Activated CD4-positive, alpha-beta memory T cell treated with anti-CD3 and anti-CD28 coated beads, Interleukin-2, amount 10 ng/mL, durations not matched to agents 7 days and 5 days (primary cell): ENCODE data around the gene LSM3. TPM values are rescaled to one million over a fixed set of nuclear protein-coding genes. Genes with fewer than 3 reads are reported as not detected.

Experiments used
- CTCF ChIA-PET: fragments of 350-600 bp; sonication (Branson Sonifier 250); formaldehyde crosslinking; loops from one replicate; lab custom pipeline; 2021; ENCODE audit warnings: antibody characterized with exemption, inconsistent platforms; lab: Charles Lee
- POLR2A ChIA-PET: fragments of 350-600 bp; sonication (Branson Sonifier 250); formaldehyde crosslinking; loops from one replicate; lab custom pipeline; 2021; ENCODE audit warnings: antibody characterized with exemption; lab: Charles Lee
- DNase-seq: peaks from one replicate; pipeline ENCODE4 v3.0.0-alpha.2; 2020
- H3K27ac Mint-ChIP-seq: one replicate; pipeline ENCODE4 v1.8.0; 2021; ENCODE audit warnings: mild to moderate bottlenecking, mixed read lengths
- H3K27me3 Mint-ChIP-seq: one replicate; pipeline ENCODE4 v1.8.0; 2021; ENCODE audit warnings: mixed read lengths
- H3K36me3 Mint-ChIP-seq: one replicate; pipeline ENCODE4 v1.8.0; 2021; ENCODE audit warnings: low read depth, mixed read lengths
- H3K4me1 Mint-ChIP-seq: one replicate; pipeline ENCODE4 v1.8.0; 2021; ENCODE audit warnings: mixed read lengths
- H3K4me3 Mint-ChIP-seq: one replicate; pipeline ENCODE4 v1.8.0; 2021; ENCODE audit warnings: mild to moderate bottlenecking, mixed read lengths
- H3K9me3 Mint-ChIP-seq: one replicate; pipeline ENCODE4 v1.8.0; 2021; ENCODE audit warnings: mixed read lengths
- total RNA-seq, 2 experiments: library from RNA; stranded (reverse); gene quantifications; one replicate each; pipeline ENCODE4 v1.2.3, GENCODE V29; 2021

LSM3 gene
- total RNA-seq, 2 experiments from 2014 or later = 14.2 to 14.3 TPM

- POLR2A ChIA-PET = no interaction called here
- H3K27me3 Mint-ChIP-seq = peaks cover 18% of the 10 kb centered on the region
Observed at GRCh38 chr3:14243782-14244181, 65.2 kb downstream of the LSM3 start.

DNA sequence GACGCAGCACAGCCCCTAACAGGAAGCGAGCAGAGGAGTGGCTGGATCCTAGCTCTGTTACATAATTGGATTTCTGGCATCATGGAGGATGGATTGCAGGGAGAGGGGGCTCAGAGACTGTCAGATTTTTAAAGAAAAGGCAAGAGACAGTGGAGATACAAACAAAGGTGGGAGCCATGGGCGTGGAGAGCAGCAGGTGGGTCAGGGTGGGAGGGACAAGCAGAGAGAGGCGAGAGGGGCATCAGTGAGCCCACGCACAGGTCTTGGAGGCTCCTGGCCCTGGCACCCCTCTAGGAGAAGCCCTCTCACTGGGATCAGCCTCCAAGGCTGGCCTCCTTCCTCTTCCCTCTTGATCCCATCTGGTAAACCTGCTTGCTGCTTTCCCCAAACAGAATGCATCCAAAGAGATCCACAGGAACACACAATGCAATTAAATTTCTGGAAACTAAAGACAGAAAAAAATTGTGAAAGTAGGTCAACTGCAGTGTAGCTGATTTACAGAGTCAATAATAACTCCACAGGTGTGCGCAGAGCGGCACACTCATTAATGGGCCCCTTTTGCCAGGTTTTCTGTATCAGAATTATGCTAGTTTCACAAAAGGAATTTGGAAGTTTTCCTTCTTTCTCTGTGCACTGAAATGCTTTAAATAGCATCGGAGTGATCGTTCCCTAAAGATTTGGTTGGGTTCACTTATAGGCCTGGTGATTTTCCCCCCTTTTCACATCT, 66.1 kb downstream of the LSM3 start:
- CTCF ChIA-PET = interaction anchor here (1.6 kb wide), 1 partner anchor 41 kb away, joined by 3 read pairs; no protein-coding TSS in a partner anchor
- POLR2A ChIA-PET = no interaction called here
- Mint-ChIP-seq H3K36me3 (no peaks in the 10 kb centered on the region), H3K27me3 (peaks cover 11% of the 10 kb centered on the region), H3K27ac (no peak overlapping the region), H3K9me3 (no peaks in the 10 kb centered on the region), H3K4me1 (no peaks in the 10 kb centered on the region), H3K4me3 (no peak overlapping the region)
- DNase-seq = no peak

More at GRCh38 chr3:14243782-14244181, 65.2 kb downstream of the LSM3 start:
- CTCF ChIA-PET = interaction anchor here (1.6 kb wide), 1 partner anchor 40 kb away, joined by 3 read pairs; no protein-coding TSS in a partner anchor
- Mint-ChIP-seq H3K27ac (no peak overlapping the region), H3K36me3 (no peaks in the 10 kb centered on the region), H3K9me3 (no peaks in the 10 kb centered on the region), H3K4me1 (no peaks in the 10 kb centered on the region), H3K4me3 (no peak overlapping the region)
- no peak for DNase-seq

DNA sequence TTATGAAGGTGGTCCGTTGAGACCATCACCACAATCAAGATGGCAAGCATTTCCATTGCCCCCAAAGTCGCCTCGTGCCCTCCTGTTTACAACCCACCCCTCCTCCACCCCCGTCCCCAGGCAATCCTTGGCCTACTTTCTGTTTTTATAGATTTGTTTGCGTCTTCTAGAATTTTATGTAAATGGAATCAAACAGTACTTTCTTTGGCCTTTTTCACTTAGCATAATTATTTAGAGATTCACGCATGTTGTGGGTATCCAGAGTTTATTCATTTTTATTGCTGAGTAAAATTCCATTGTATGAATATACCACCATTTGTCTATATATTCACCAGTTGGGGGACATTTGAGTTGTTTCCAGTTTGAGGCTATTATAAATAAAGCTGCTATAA, 66.6 kb downstream of the LSM3 start:
- Mint-ChIP-seq H3K27me3 (peaks cover 9% of the 10 kb centered on the region), H3K27ac (no peak overlapping the region), H3K9me3 (no peaks in the 10 kb centered on the region), H3K36me3 (no peaks in the 10 kb centered on the region), H3K4me1 (no peaks in the 10 kb centered on the region), H3K4me3 (no peak overlapping the region)
- no peak for DNase-seq
- ChIA-PET POLR2A (no interaction called here), CTCF (no interaction called here)

- Mint-ChIP-seq H3K27ac (no peak overlapping the region), H3K27me3 (peaks cover 6% of the 10 kb centered on the region), H3K9me3 (no peaks in the 10 kb centered on the region), H3K4me1 (no peaks in the 10 kb centered on the region), H3K36me3 (no peaks in the 10 kb centered on the region), H3K4me3 (no peak overlapping the region)
- DNase-seq = no peak
- POLR2A ChIA-PET = no interaction called here
- CTCF ChIA-PET = no interaction called here
Observed at GRCh38 chr3:14245822-14246221, 67.2 kb downstream of the LSM3 start.

DNA sequence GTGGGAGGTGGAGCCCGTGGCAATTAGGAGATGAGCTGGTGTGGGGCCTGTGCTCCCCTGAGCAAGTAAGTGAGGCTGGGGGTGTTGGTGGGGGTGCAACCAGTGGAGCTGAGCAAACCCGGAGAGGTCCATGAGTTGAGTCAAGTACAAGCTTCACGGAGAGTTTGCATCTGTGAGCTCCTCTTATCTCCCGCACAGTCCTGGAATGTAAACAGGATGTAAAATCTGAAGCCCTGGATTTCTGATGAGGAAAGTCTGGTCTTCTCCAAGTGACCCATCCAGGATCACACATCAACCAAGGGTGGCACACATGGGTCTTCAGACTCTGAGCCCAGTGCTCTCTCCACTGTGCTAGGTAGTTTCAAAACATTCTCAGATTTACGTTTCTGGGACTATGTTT, 67.8 kb downstream of the LSM3 start:
- ChIA-PET POLR2A (no interaction called here), CTCF (no interaction called here)
- no peaks in the 10 kb centered on the region for H3K9me3 Mint-ChIP-seq
- no peak overlapping the region for H3K27ac Mint-ChIP-seq
- no peaks in the 10 kb centered on the region for H3K36me3 Mint-ChIP-seq
- H3K4me3 Mint-ChIP-seq = no peak overlapping the region
- DNase-seq = no peak
- peaks cover 6% of the 10 kb centered on the region for H3K27me3 Mint-ChIP-seq
- no peaks in the 10 kb centered on the region for H3K4me1 Mint-ChIP-seq

- H3K27ac Mint-ChIP-seq = no peak overlapping the region
- CTCF ChIA-PET = no interaction called here
- peaks cover 3% of the 10 kb centered on the region for H3K27me3 Mint-ChIP-seq
- no peak for DNase-seq
- no peaks in the 10 kb centered on the region for H3K36me3 Mint-ChIP-seq
- no peaks in the 10 kb centered on the region for H3K4me1 Mint-ChIP-seq
- H3K9me3 Mint-ChIP-seq = no peaks in the 10 kb centered on the region
- POLR2A ChIA-PET = no interaction called here
- H3K4me3 Mint-ChIP-seq = no peak overlapping the region
Observed at GRCh38 chr3:14248477-14248848, 69.8 kb downstream of the LSM3 start.

- Mint-ChIP-seq H3K27me3 (peaks cover 3% of the 10 kb centered on the region), H3K36me3 (no peaks in the 10 kb centered on the region), H3K27ac (no peak overlapping the region), H3K9me3 (no peaks in the 10 kb centered on the region), H3K4me3 (no peak overlapping the region), H3K4me1 (no peaks in the 10 kb centered on the region)
- ChIA-PET POLR2A (no interaction called here), CTCF (interaction anchor here (1.4 kb wide), 1 partner anchor 12 kb away, joined by 4 read pairs; no protein-coding TSS in a partner anchor)
- DNase-seq = no peak
Observed at GRCh38 chr3:14248849-14249523, 70.4 kb downstream of the LSM3 start.

Other genes with a start within 250 kb of the LSM3 start
- gene CHCHD4, start 53.9 kb upstream of the LSM3 start, total RNA-seq = 10 to 100 TPM; 11.5 to 12.8 TPM
- 10 to 100 TPM; 43.6 to 46.0 TPM for gene TMEM43, start 53.8 kb upstream of the LSM3 start, total RNA-seq
- gene XPC, start 216 bp upstream of the LSM3 start, total RNA-seq = 10 to 100 TPM; 34.2 to 34.8 TPM
- 10 to 100 TPM; 59.0 to 61.5 TPM for gene SLC6A6, start 223.8 kb downstream of the LSM3 start, total RNA-seq